NK-92 treated with Interleukin-12 subunit alpha and Interleukin-12 subunit beta, amount 100 ng/mL, for 24 hours (cell line): ENCODE data around the gene GASK1B.

Experiments
- DNase-seq: peaks from one replicate; lab custom pipeline; 2025; lab: John Stamatoyannopoulos, UW

GASK1B gene

GRCh38 chr4:158182736-158183135, 9.9 kb upstream of the GASK1B start:
- DNase-seq = no peak

- no peak for DNase-seq
These were observed 9.1 kb upstream of the GASK1B start for GRCh38 chr4:158181906-158182305.

- DNase-seq = no peak
These were observed 6.6 kb upstream of the GASK1B start for GRCh38 chr4:158179465-158179864.

- no peak for DNase-seq
These were observed 4.0 kb upstream of the GASK1B start for GRCh38 chr4:158176776-158177175.

- no peak for DNase-seq
These were observed 3.3 kb upstream of the GASK1B start for GRCh38 chr4:158176108-158176507.

- no peak for DNase-seq
These were observed 1.9 kb downstream of the GASK1B start for GRCh38 chr4:158170691-158171561.

GRCh38 chr4:158169931-158170690, 2.7 kb downstream of the GASK1B start:
- DNase-seq = no peak

- no peak for DNase-seq
These were observed 3.3 kb downstream of the GASK1B start for GRCh38 chr4:158169506-158169905.

- DNase-seq = no peak
These were observed 4.2 kb downstream of the GASK1B start for GRCh38 chr4:158168606-158169005.

- no peak for DNase-seq
These were observed 6.1 kb downstream of the GASK1B start for GRCh38 chr4:158166701-158167100.

GRCh38 chr4:158164768-158165213, 8.0 kb downstream of the GASK1B start:
- DNase-seq = no peak

- no peak for DNase-seq
These were observed 8.7 kb downstream of the GASK1B start for GRCh38 chr4:158163941-158164767.

- no peak for DNase-seq
These were observed 10.2 kb downstream of the GASK1B start for GRCh38 chr4:158162631-158163030.

- DNase-seq = no peak
These were observed 11.1 kb downstream of the GASK1B start for GRCh38 chr4:158161551-158162354.

- DNase-seq = no peak
These were observed 13.1 kb downstream of the GASK1B start for GRCh38 chr4:158159718-158160094.

GRCh38 chr4:158159054-158159717, 13.6 kb downstream of the GASK1B start:
- no peak for DNase-seq

GRCh38 chr4:158157412-158157811, 15.4 kb downstream of the GASK1B start:
- no peak for DNase-seq

GRCh38 chr4:158155656-158156356, 17.0 kb downstream of the GASK1B start:
- DNase-seq = no peak

- DNase-seq = no peak
These were observed 25.7 kb downstream of the GASK1B start for GRCh38 chr4:158147151-158147550.

GRCh38 chr4:158146736-158147135, 26.1 kb downstream of the GASK1B start:
- DNase-seq = no peak
